K562 (cell line): ENCODE measurements around the gene LILRB3. TPM values are rescaled to one million over a fixed set of nuclear protein-coding genes. Genes with fewer than 3 reads are reported as not detected.
A peak's percentile ranks its signal among the peaks of the same experiment; 100 is the strongest.

Experiments
- BCOR ChIP-seq: fragments of 450-650 bp; IDR thresholded peaks from 2 replicates; pipeline ENCODE4 v1.6.1; 2016
- CC2D1A ChIP-seq: fragments of 450-650 bp; IDR thresholded peaks from 2 replicates; pipeline ENCODE4 v1.6.1; 2017; ENCODE audit warnings: mild to moderate bottlenecking
- CREB3 ChIP-seq: fragments of 450-650 bp; conservative IDR thresholded peaks from 2 replicates; pipeline ENCODE4 v1.6.1; 2016; ENCODE audit warnings: missing genetic modification characterization, low read depth, mild to moderate bottlenecking, missing compliant biosample characterization, moderate library complexity
- CXXC5 ChIP-seq: fragments of 250-450 bp; sonication (Bioruptor Pico); IDR thresholded peaks from 2 replicates; pipeline ENCODE4 v1.8.0; 2022; ENCODE audit warnings: inconsistent platforms, mild to moderate bottlenecking, moderate library complexity
- E4F1 ChIP-seq: fragments of 250-450 bp; sonication (Bioruptor Pico); IDR thresholded peaks from 2 replicates; pipeline ENCODE4 v1.5.0; 2021; ENCODE audit warnings: mild to moderate bottlenecking, borderline replicate concordance
- EHMT2 ChIP-seq: fragments of 450-650 bp; IDR thresholded peaks from 2 replicates; pipeline ENCODE4 v1.6.1; 2018; ENCODE audit warnings: antibody characterized with exemption
- ERF ChIP-seq: fragments of 450-650 bp; formaldehyde crosslinking; IDR thresholded peaks from 2 replicates; pipeline ENCODE4 v1.4.0; 2020; ENCODE audit warnings: mild to moderate bottlenecking, mixed read lengths
- HMG20B ChIP-seq: fragments of 250-450 bp; sonication (Bioruptor Pico); IDR thresholded peaks from 2 replicates; pipeline ENCODE4 v1.5.0; 2021; ENCODE audit warnings: mild to moderate bottlenecking
- LARP7 ChIP-seq: fragments of 450-650 bp; IDR thresholded peaks from 2 replicates; pipeline ENCODE4 v1.6.1; 2016
- MCM3 ChIP-seq: fragments of 450-650 bp; IDR thresholded peaks from 2 replicates; pipeline ENCODE4 v1.6.1; 2016
- NEUROD1 ChIP-seq: fragments of 150-350 bp; IDR thresholded peaks from 2 replicates; pipeline ENCODE4 v1.6.1; 2014; ENCODE audit warnings: borderline replicate concordance, low read length, low read depth; ENCODE audit not compliant: partially characterized antibody
- NFIC ChIP-seq: fragments of 450-650 bp; IDR thresholded peaks from 2 replicates; pipeline ENCODE4 v1.6.1; 2017; ENCODE audit warnings: mild to moderate bottlenecking, inconsistent platforms
- NR1H2 ChIP-seq: sonication (generic); formaldehyde crosslinking; IDR thresholded peaks from 2 replicates; pipeline ENCODE4 v1.4.0; 2020; ENCODE audit warnings: mild to moderate bottlenecking, missing genetic modification reagents
- NRF1 ChIP-seq, 2 experiments: fragments of 450-650 bp; IDR thresholded peaks in 1 of 2; conservative IDR thresholded peaks in 1 of 2; 2 replicates each; pipeline ENCODE4 v1.6.1; 2014; ENCODE audit warnings: mild to moderate bottlenecking in 2 of 2
- RAD21 ChIP-seq, 2 experiments: fragments of 250-450 bp in 1 of 2; fragments of 450-650 bp in 1 of 2; sonication (Bioruptor Pico) in 1 of 2; formaldehyde crosslinking in 1 of 2; IDR thresholded peaks in 1 of 2; conservative IDR thresholded peaks in 1 of 2; 2 replicates each; pipeline versions ENCODE4 v1.4.0 to v1.8.0; 2020 to 2022; ENCODE audit warnings: mild to moderate bottlenecking in 2 of 2, moderate library complexity in 1 of 2
- TAF1 ChIP-seq: IDR thresholded peaks from 2 replicates; pipeline ENCODE4 v1.6.1; 2011; ENCODE audit warnings: mild to moderate bottlenecking, low read length, moderate library complexity; ENCODE audit not compliant: insufficient read depth, control insufficient read depth, severe bottlenecking; ENCODE audit errors: extremely low read depth
- TEAD4 ChIP-seq, 2 experiments: sonication (generic) in 1 of 2; formaldehyde crosslinking in 1 of 2; IDR thresholded peaks; 2 replicates each; pipeline versions ENCODE4 v1.6.1 to v1.8.0; 2012 to 2022; ENCODE audit warnings: borderline replicate concordance in 1 of 2, inconsistent platforms in 1 of 2, low read length in 1 of 2, mild to moderate bottlenecking in 1 of 2, missing genetic modification reagents in 1 of 2
- ZC3H4 ChIP-seq: sonication (generic); formaldehyde crosslinking; IDR thresholded peaks from 2 replicates; pipeline ENCODE4 v1.9.0; 2021; ENCODE audit warnings: missing genetic modification reagents, borderline replicate concordance
- ZNF217 ChIP-seq: sonication (generic); formaldehyde crosslinking; IDR thresholded peaks from 2 replicates; pipeline ENCODE4 v1.8.0; 2022; ENCODE audit warnings: mild to moderate bottlenecking, missing genetic modification reagents
- ZNF408 ChIP-seq: fragments of 250-450 bp; sonication (Bioruptor Pico); IDR thresholded peaks from 2 replicates; pipeline ENCODE4 v1.4.0; 2020; ENCODE audit warnings: low read depth, mild to moderate bottlenecking, moderate library complexity
- ZNF583 ChIP-seq: fragments of 250-450 bp; sonication (Bioruptor Pico); IDR thresholded peaks from 2 replicates; pipeline ENCODE4 v1.4.0; 2020
- ZNF639 ChIP-seq, 2 experiments: fragments of 200-800 bp in 1 of 2; sonication (Bioruptor generic) in 1 of 2; sonication (generic) in 1 of 2; formaldehyde crosslinking in 1 of 2; IDR thresholded peaks in 1 of 2; conservative IDR thresholded peaks in 1 of 2; 2 replicates each; pipeline versions ENCODE4 v1.5.0 to v1.6.1; 2016 to 2020; ENCODE audit warnings: missing compliant biosample characterization in 1 of 2, missing genetic modification characterization in 1 of 2, missing genetic modification reagents in 1 of 2
- ZNF79 ChIP-seq: fragments of 250-450 bp; sonication (Bioruptor Pico); IDR thresholded peaks from 2 replicates; pipeline ENCODE4 v1.4.0; 2020; ENCODE audit warnings: low read depth, mild to moderate bottlenecking, moderate library complexity
- polyA plus RNA-seq, 8 experiments: library from polyadenylated mRNA; depleted of rRNA in 4 of 8; stranded (reverse) in 5 of 8; unstranded in 3 of 8; fragments of >200 nt; fragmentation: Nextera tagmentation in 2 of 8; fragmentation: Illumina TruSeq in 1 of 8; extraction: Ambion mirVana in 2 of 8; extraction: Trizol in 1 of 8; gene quantifications; 2 replicates each; pipeline versions ENCODE4 v1.2.1 to v1.2.3, GENCODE V29; 2011 to 2014; ENCODE audit warnings: inconsistent platforms in 1 of 8, missing spikeins in 1 of 8
- total RNA-seq, 7 experiments: library from RNA; depleted of rRNA in 6 of 7; stranded (reverse); fragments of >200 nt in 6 of 7; fragmentation: Illumina TruSeq in 2 of 7; extraction: Trizol in 2 of 7; gene quantifications; 2 replicates each; pipeline versions ENCODE4 v1.2.1 to v1.2.3, GENCODE V29; 2011 to 2021; ENCODE audit warnings: low replicate concordance in 1 of 7

The LILRB3 gene
- total and polyA plus RNA-seq, 9 of the 15 experiments (the other 6 are each of a cell fraction or from before 2014, with no cell fraction given): 0.01 to 0.09 TPM; not detected in 7

GRCh38 chr19:54188215-54188871 is 34.5 kb downstream of the LILRB3 start (continued):
- TF ChIP-seq ERF (CRISPR knock-in tag): no peak; the same call in 1 of the 2 replicates
- no peak for TF ChIP-seq E4F1 (CRISPR knock-in tag)
- no peak; the same call in 1 of the 2 replicates for TF ChIP-seq NFIC
- TF ChIP-seq TAF1: peak; percentile 41
- no peak for TF ChIP-seq NR1H2 (CRISPR knock-in tag)
- no peak for TF ChIP-seq EHMT2
- no peak for TF ChIP-seq ZNF639 (CRISPR knock-in tag; conservative IDR thresholded peaks at IDR 0.05 in 1 of 2, IDR thresholded peaks at IDR 0.05 in 1 of 2)
- peak; percentile 66 for TF ChIP-seq CC2D1A
- no peak for TF ChIP-seq ZC3H4 (CRISPR knock-in tag)
- peak; percentile 65 for TF ChIP-seq CXXC5
- peak; percentile 59; the same call in 1 of the 2 replicates for TF ChIP-seq TEAD4 (IDR thresholded peaks at IDR 0.05; ENCODE audit: low read length)
- no peak for TF ChIP-seq TEAD4 (CRISPR knock-in tag; IDR thresholded peaks at IDR 0.05; ENCODE audit: borderline replicate concordance)
- TF ChIP-seq ZNF408 (CRISPR knock-in tag): no peak
- no peak for TF ChIP-seq BCOR
- TF ChIP-seq NRF1 (conservative IDR thresholded peaks at IDR 0.05 in 1 of 2, IDR thresholded peaks at IDR 0.05 in 1 of 2): no peak
- TF ChIP-seq NEUROD1: no peak
- TF ChIP-seq RAD21 (CRISPR knock-in tag; conservative IDR thresholded peaks at IDR 0.05 in 1 of 2, IDR thresholded peaks at IDR 0.05 in 1 of 2): peak in 1 of 2 experiments; percentile 6; a peak in 2 of 4 replicates
- TF ChIP-seq LARP7: no peak
- no peak for TF ChIP-seq ZNF79 (CRISPR knock-in tag)
- TF ChIP-seq ZNF583 (CRISPR knock-in tag): no peak
- no peak for TF ChIP-seq ZNF217 (CRISPR knock-in tag)
- TF ChIP-seq CREB3 (tag): no peak
- TF ChIP-seq HMG20B (CRISPR knock-in tag): no peak
- TF ChIP-seq MCM3: no peak
